Measurements from ENCODE around the gene FXYD3.
A peak's percentile ranks its signal among the peaks of the same experiment; 100 is the strongest.

Gene FXYD3

GRCh38 chr19:35115177-35115951 lies at the start of gene FXYD3:
FXYD3 (plus strand) TSS chr19:35115823; CDS start chr19:35119377, 3,554 bp downstream.
- H3K4me1 ChIP-seq (ENCODE audit: control insufficient read depth in 1 of 2, insufficient read depth in 2 of 2, low read length in 2 of 2): peaks cover 35 to 51% of the 10 kb centered on the region in 2 donors
- H3K27ac ChIP-seq (ENCODE audit: low read depth, low read length): peak within 1 kb of the TSS; percentile 61
- H3K9ac ChIP-seq (ENCODE audit: low read depth in 1 of 2, low read length in 2 of 2): peak within 1 kb of the TSS; percentile 86 to 87
- H3K4me3 ChIP-seq (ENCODE audit: low read depth in 1 of 2, low read length in 2 of 2): peak within 1 kb of the TSS; percentile 67 to 91
- H3K36me3 ChIP-seq (ENCODE audit: control insufficient read depth in 1 of 2, insufficient read depth in 2 of 2, low read length in 2 of 2): no peaks in the 10 kb centered on the region
- no peaks in the 10 kb centered on the region for H3K9me3 ChIP-seq (ENCODE audit: control insufficient read depth in 1 of 2, low read length in 2 of 2)
- no peaks in the 10 kb centered on the region for H3K27me3 ChIP-seq (ENCODE audit: control insufficient read depth in 1 of 2, insufficient read depth in 2 of 2, low read length in 2 of 2)

GRCh38 chr19:35066121-35066520 lies 49.5 kb upstream of the FXYD3 start:
- Histone ChIP-seq H3K4me3 (ENCODE audit: low read depth in 1 of 2, low read length in 2 of 2) (no peak overlapping the region), H3K36me3 (ENCODE audit: control insufficient read depth in 1 of 2, insufficient read depth in 2 of 2, low read length in 2 of 2) (no peaks in the 10 kb centered on the region), H3K27me3 (ENCODE audit: control insufficient read depth in 1 of 2, insufficient read depth in 2 of 2, low read length in 2 of 2) (no peaks in the 10 kb centered on the region), H3K9ac (ENCODE audit: low read depth in 1 of 2, low read length in 2 of 2) (no peak overlapping the region), H3K4me1 (ENCODE audit: control insufficient read depth in 1 of 2, insufficient read depth in 2 of 2, low read length in 2 of 2) (no peaks in the 10 kb centered on the region), H3K27ac (ENCODE audit: low read depth, low read length) (no peak overlapping the region), H3K9me3 (ENCODE audit: control insufficient read depth in 1 of 2, low read length in 2 of 2) (peaks cover 4 to 6% of the 10 kb centered on the region in 2 donors)

- H3K27ac ChIP-seq (ENCODE audit: low read depth, low read length): no peak overlapping the region
- H3K36me3 ChIP-seq (ENCODE audit: control insufficient read depth in 1 of 2, insufficient read depth in 2 of 2, low read length in 2 of 2): no peaks in the 10 kb centered on the region
- H3K4me1 ChIP-seq (ENCODE audit: control insufficient read depth in 1 of 2, insufficient read depth in 2 of 2, low read length in 2 of 2): no peaks in the 10 kb centered on the region
- H3K9me3 ChIP-seq (ENCODE audit: control insufficient read depth in 1 of 2, low read length in 2 of 2): peaks cover 4 to 6% of the 10 kb centered on the region in 2 donors
- H3K9ac ChIP-seq (ENCODE audit: low read depth in 1 of 2, low read length in 2 of 2): no peak overlapping the region
- no peak overlapping the region for H3K4me3 ChIP-seq (ENCODE audit: low read depth in 1 of 2, low read length in 2 of 2)
- H3K27me3 ChIP-seq (ENCODE audit: control insufficient read depth in 1 of 2, insufficient read depth in 2 of 2, low read length in 2 of 2): no peaks in the 10 kb centered on the region
These were observed 48.7 kb upstream of the FXYD3 start for GRCh38 chr19:35066691-35067563.

- Histone ChIP-seq H3K27ac (ENCODE audit: low read depth, low read length) (no peak overlapping the region), H3K9ac (ENCODE audit: low read depth in 1 of 2, low read length in 2 of 2) (no peak overlapping the region), H3K4me1 (ENCODE audit: control insufficient read depth in 1 of 2, insufficient read depth in 2 of 2, low read length in 2 of 2) (no peaks in the 10 kb centered on the region), H3K27me3 (ENCODE audit: control insufficient read depth in 1 of 2, insufficient read depth in 2 of 2, low read length in 2 of 2) (no peaks in the 10 kb centered on the region), H3K4me3 (ENCODE audit: low read depth in 1 of 2, low read length in 2 of 2) (no peak overlapping the region), H3K36me3 (ENCODE audit: control insufficient read depth in 1 of 2, insufficient read depth in 2 of 2, low read length in 2 of 2) (no peaks in the 10 kb centered on the region), H3K9me3 (ENCODE audit: control insufficient read depth in 1 of 2, low read length in 2 of 2) (peaks cover 4 to 6% of the 10 kb centered on the region in 2 donors)
These were observed 46.5 kb upstream of the FXYD3 start for GRCh38 chr19:35068941-35069634.

- Histone ChIP-seq H3K27me3 (ENCODE audit: control insufficient read depth in 1 of 2, insufficient read depth in 2 of 2, low read length in 2 of 2) (no peaks in the 10 kb centered on the region), H3K27ac (ENCODE audit: low read depth, low read length) (no peak overlapping the region), H3K9me3 (ENCODE audit: control insufficient read depth in 1 of 2, low read length in 2 of 2) (peaks cover 4 to 6% of the 10 kb centered on the region in 2 donors), H3K4me3 (ENCODE audit: low read depth in 1 of 2, low read length in 2 of 2) (no peak overlapping the region), H3K4me1 (ENCODE audit: control insufficient read depth in 1 of 2, insufficient read depth in 2 of 2, low read length in 2 of 2) (no peaks in the 10 kb centered on the region), H3K9ac (ENCODE audit: low read depth in 1 of 2, low read length in 2 of 2) (no peak overlapping the region), H3K36me3 (ENCODE audit: control insufficient read depth in 1 of 2, insufficient read depth in 2 of 2, low read length in 2 of 2) (no peaks in the 10 kb centered on the region)
These were observed 45.9 kb upstream of the FXYD3 start for GRCh38 chr19:35069696-35070095.

GRCh38 chr19:35070471-35070870 lies 45.2 kb upstream of the FXYD3 start:
- H3K27ac ChIP-seq (ENCODE audit: low read depth, low read length): no peak overlapping the region
- H3K27me3 ChIP-seq (ENCODE audit: control insufficient read depth in 1 of 2, insufficient read depth in 2 of 2, low read length in 2 of 2): no peaks in the 10 kb centered on the region
- no peaks in the 10 kb centered on the region for H3K36me3 ChIP-seq (ENCODE audit: control insufficient read depth in 1 of 2, insufficient read depth in 2 of 2, low read length in 2 of 2)
- no peaks in the 10 kb centered on the region for H3K4me1 ChIP-seq (ENCODE audit: control insufficient read depth in 1 of 2, insufficient read depth in 2 of 2, low read length in 2 of 2)
- H3K9ac ChIP-seq (ENCODE audit: low read depth in 1 of 2, low read length in 2 of 2): no peak overlapping the region
- H3K9me3 ChIP-seq (ENCODE audit: control insufficient read depth in 1 of 2, low read length in 2 of 2): peaks cover 4 to 6% of the 10 kb centered on the region in 2 donors
- no peak overlapping the region for H3K4me3 ChIP-seq (ENCODE audit: low read depth in 1 of 2, low read length in 2 of 2)

GRCh38 chr19:35073516-35073915 lies 42.1 kb upstream of the FXYD3 start:
- Histone ChIP-seq H3K27me3 (ENCODE audit: control insufficient read depth in 1 of 2, insufficient read depth in 2 of 2, low read length in 2 of 2) (no peaks in the 10 kb centered on the region), H3K9ac (ENCODE audit: low read depth in 1 of 2, low read length in 2 of 2) (no peak overlapping the region), H3K27ac (ENCODE audit: low read depth, low read length) (no peak overlapping the region), H3K4me3 (ENCODE audit: low read depth in 1 of 2, low read length in 2 of 2) (no peak overlapping the region), H3K4me1 (ENCODE audit: control insufficient read depth in 1 of 2, insufficient read depth in 2 of 2, low read length in 2 of 2) (no peaks in the 10 kb centered on the region), H3K9me3 (ENCODE audit: control insufficient read depth in 1 of 2, low read length in 2 of 2) (peaks cover 4 to 6% of the 10 kb centered on the region in 2 donors), H3K36me3 (ENCODE audit: control insufficient read depth in 1 of 2, insufficient read depth in 2 of 2, low read length in 2 of 2) (no peaks in the 10 kb centered on the region)

GRCh38 chr19:35073941-35074340 lies 41.7 kb upstream of the FXYD3 start:
- Histone ChIP-seq H3K9ac (ENCODE audit: low read depth in 1 of 2, low read length in 2 of 2) (no peak overlapping the region), H3K36me3 (ENCODE audit: control insufficient read depth in 1 of 2, insufficient read depth in 2 of 2, low read length in 2 of 2) (no peaks in the 10 kb centered on the region)

GRCh38 chr19:35074426-35075201 lies 41.0 kb upstream of the FXYD3 start:
- Histone ChIP-seq H3K9ac (ENCODE audit: low read depth in 1 of 2, low read length in 2 of 2) (no peak overlapping the region), H3K4me3 (ENCODE audit: low read depth in 1 of 2, low read length in 2 of 2) (no peak overlapping the region), H3K9me3 (ENCODE audit: control insufficient read depth in 1 of 2, low read length in 2 of 2) (peaks cover 4 to 6% of the 10 kb centered on the region in 2 donors), H3K27me3 (ENCODE audit: control insufficient read depth in 1 of 2, insufficient read depth in 2 of 2, low read length in 2 of 2) (no peaks in the 10 kb centered on the region), H3K27ac (ENCODE audit: low read depth, low read length) (no peak overlapping the region), H3K36me3 (ENCODE audit: control insufficient read depth in 1 of 2, insufficient read depth in 2 of 2, low read length in 2 of 2) (no peaks in the 10 kb centered on the region), H3K4me1 (ENCODE audit: control insufficient read depth in 1 of 2, insufficient read depth in 2 of 2, low read length in 2 of 2) (no peaks in the 10 kb centered on the region)

More at GRCh38 chr19:35073941-35074340, 41.7 kb upstream of the FXYD3 start:
- Histone ChIP-seq H3K4me1 (ENCODE audit: control insufficient read depth in 1 of 2, insufficient read depth in 2 of 2, low read length in 2 of 2) (no peaks in the 10 kb centered on the region), H3K4me3 (ENCODE audit: low read depth in 1 of 2, low read length in 2 of 2) (no peak overlapping the region), H3K27me3 (ENCODE audit: control insufficient read depth in 1 of 2, insufficient read depth in 2 of 2, low read length in 2 of 2) (no peaks in the 10 kb centered on the region), H3K9me3 (ENCODE audit: control insufficient read depth in 1 of 2, low read length in 2 of 2) (peaks cover 4 to 6% of the 10 kb centered on the region in 2 donors), H3K27ac (ENCODE audit: low read depth, low read length) (no peak overlapping the region)

Measured in duodenal mucosa (tissue), 2 donors.